NCI-H146 (cell line): ENCODE measurements around the gene ASAP2.
A peak's percentile ranks its signal among the peaks of the same experiment; 100 is the strongest.

Source experiments
- DNase-seq: peaks from one replicate; lab custom pipeline; 2025; lab: John Stamatoyannopoulos, UW

Gene ASAP2

DNA sequence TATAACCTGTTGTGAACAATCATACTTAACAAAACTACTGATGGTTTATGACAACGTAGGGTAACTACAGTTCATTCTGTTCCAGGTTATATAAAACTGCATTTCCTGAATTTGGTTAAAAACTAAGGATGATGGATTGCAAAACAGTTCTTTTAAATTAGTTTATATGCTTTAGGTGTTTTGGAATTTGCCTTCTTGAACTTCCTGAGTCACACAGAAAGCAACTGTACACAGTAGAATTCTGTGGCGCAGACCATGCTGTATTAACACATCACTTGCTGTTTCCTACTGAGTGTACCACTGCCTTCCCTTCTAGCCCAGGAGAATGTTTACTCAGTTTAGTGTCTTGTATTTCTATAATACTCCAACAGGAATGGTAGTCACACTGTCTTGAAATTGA is 197.3 kb downstream of the ASAP2 start:
- DNase-seq = no peak

DNA sequence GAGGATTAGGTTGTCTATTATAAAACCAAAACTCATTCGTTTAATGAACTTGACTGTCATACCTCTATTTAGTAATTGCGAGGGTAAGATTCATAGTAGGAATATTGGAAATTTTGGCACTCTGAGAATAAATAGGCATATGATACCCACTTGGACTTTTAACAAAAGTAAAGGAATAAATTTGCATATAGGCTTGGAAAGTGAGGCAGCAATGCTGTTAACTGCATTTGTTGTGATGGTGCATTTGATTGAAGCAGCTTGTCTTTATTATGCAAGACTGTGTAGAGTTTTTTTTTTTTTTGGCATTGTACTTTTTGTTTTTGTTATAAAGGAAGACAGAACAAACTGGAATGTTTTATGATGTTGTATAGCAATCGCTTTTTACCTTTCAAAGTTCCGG is 197.8 kb downstream of the ASAP2 start:
- DNase-seq = no peak

GRCh38 chr2:9405636-9406035 is 199.0 kb downstream of the ASAP2 start:
- no peak for DNase-seq

DNA sequence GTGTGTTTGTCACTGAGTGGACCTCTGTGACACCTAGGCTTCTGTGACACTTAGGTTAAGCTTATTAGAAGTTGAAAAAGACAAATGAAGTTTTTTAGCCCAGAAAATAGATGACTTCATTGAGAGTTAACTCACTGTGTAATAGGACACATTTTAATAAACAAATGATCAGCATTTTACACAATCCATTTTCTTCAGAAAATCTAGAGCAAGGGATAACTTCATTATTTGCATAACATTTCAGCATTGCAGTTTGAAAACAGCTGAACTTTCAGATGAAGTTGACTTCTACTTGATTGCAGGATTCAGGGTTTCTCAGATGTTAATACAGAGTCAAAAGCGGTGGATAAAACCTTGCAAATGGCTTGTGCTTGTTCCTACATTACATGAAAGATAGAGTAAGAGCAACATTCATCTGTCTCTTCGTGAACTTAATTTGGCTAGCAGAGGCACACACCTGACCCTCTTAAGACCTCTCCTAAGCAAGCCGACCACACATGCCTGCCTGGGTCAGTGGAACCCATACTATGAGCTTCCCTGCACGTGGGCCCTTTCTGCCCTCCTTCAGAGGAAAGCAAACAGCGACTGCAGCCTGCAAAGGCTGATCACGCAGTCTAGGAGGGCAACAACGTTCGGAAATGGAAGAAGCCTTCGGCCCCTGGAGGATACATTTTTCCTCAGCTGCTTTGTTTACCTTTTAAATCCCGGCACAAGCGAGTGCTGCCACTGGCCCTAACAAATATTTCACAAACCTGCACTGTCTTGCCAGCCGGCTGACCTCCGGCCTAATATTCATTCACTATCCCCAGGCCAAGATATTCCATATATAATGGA is 200.1 kb downstream of the ASAP2 start:
- DNase-seq = no peak

DNA sequence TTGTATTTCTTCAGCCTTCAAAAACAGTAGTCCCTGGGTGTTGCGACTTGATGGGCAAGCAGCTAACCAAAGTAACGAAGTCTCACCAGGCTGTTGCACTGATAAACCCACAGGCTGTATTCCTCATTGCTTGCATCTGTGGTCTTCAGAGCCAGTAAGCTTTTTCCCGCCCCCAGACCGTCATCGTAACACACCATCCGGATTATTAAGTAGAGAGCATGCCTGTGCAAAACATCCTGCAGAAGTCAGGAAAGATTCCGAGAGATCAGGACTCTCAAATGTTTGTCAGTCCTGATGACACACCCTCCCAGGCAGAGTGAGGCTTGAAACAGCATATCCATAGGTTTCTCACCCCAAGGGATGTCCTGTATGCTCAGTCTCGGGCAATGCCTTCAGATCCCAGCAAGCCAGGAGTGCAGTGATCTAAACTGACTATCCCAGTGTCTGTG is 200.8 kb downstream of the ASAP2 start:
- DNase-seq = no peak

DNA sequence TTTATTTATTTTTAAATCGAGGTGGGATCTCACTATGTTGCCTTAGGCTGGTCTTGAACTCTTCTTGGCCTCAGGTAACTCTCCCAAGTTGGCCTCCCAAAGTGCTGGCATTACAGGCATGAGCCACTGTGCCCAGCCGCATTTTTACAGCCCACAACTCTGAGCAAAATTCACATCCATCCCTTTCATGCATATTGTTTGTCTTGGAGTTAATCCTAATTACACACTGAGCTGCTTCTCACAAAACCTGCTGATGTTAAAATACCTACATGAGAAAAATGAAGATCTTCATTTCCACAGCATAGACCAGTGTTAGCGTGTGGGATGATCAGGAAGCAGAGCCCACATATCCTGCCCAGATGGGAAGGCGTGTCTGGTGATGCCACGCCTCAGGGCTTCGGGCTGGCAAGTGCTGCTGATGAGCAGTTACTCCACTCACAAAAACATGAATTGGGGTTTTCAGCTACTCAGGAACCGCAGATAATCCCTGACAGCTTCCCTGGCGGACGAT is 202.1 kb downstream of the ASAP2 start:
- no peak for DNase-seq

GRCh38 chr2:9410108-9410507 is 203.5 kb downstream of the ASAP2 start:
- no peak for DNase-seq

DNA sequence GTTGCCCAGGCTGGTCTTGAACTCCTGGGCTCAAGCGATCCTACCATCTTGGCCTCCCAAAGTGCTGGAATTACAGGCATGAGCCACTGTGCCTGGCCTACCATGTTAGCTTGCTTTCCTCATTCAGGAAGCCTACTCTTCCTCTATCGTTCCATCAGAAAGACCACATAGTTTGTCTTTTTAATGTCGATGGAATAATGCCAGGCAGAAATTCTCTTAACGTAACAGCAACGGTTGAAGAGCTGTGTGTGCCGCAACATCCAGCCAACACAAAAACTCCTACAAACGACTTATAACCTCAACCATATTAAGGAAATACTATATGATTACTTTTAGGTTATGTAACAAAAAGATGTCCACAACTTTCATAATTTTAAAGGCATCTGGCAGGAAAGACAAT is 206.2 kb downstream of the ASAP2 start:
- no peak for DNase-seq

GRCh38 chr2:9415516-9416169 is 209.0 kb downstream of the ASAP2 start:
- DNase-seq = no peak

- no peak for DNase-seq
These were observed 209.8 kb downstream of the ASAP2 start for GRCh38 chr2:9416267-9416961.

GRCh38 chr2:9416962-9417316 is 210.3 kb downstream of the ASAP2 start:
- no peak for DNase-seq

GRCh38 chr2:9417725-9418124 is 211.1 kb downstream of the ASAP2 start:
- no peak for DNase-seq

DNA sequence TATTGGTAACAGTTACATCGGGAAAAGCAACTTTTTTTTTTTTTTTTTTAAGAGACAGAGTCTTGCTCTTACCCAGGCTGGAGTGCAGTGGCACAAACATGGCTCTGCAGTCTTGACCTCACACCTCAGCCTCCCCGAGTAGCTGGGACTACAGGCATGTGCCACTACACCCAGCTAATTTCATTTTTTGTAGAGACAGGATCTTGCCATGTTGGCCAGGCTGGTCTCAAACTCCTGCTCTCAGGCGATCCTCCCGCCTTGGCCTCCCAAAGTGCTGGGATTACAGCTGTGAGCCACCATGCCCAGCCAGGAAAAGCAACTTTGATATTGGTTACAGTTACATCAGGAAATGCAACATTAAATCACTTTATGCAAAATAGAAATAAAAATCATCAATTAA is 212.1 kb downstream of the ASAP2 start:
- no peak for DNase-seq

GRCh38 chr2:9419541-9419940 is 212.9 kb downstream of the ASAP2 start:
- DNase-seq = no peak

- DNase-seq = no peak
These were observed 213.9 kb downstream of the ASAP2 start for GRCh38 chr2:9420495-9420894.

- peak; percentile 71 for DNase-seq
These were observed 215.9 kb downstream of the ASAP2 start for GRCh38 chr2:9422321-9423099.

- DNase-seq = peak; percentile 99
These were observed 216.7 kb downstream of the ASAP2 start, which contains the start of the genes CPSF3 and ITGB1BP1 for GRCh38 chr2:9423100-9423921. Gene CPSF3, plus strand, starts transcription at chr2:9423654. Its CDS starts 120 bp downstream, at chr2:9423774. Gene ITGB1BP1, minus strand, starts transcription at chr2:9423528. Its CDS starts 4,831 bp downstream, at chr2:9418697.

GRCh38 chr2:9423922-9424272 is 217.3 kb downstream of the ASAP2 start:
- DNase-seq = peak; percentile 61

DNA sequence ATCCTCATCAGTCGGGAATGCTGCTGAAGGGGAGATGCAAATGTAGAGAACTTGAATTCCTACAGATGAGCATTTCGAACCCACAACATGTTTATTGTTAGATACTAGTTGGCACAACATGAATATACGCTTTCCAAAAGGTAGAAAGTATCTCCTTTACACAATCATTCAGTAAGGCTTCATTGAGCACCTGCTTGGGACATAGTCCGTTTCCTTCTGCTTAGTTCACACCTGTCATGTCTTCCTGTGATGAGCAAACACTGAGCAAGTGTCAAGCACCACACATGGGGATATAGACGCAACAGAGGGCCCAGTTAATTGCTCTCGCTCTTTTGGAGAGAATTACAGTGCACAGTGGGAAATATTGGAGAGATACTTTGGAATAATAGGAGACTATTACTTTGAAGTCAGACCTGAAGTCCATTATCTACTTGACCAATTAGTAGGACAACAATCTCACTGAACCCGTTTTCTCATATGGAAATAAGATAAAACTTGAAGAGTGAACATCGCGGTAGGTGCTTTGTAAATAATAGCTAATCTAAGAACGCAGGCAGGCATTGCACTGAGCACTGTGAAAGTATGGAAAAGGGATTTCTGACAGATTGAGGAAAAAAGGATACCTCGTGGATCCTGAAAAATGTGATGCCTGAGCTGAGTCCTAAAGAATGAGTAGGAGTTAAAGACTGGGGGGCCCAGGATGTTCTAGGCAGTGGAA is 218.0 kb downstream of the ASAP2 start:
- DNase-seq = peak; percentile 91

GRCh38 chr2:9428965-9429577 is 222.5 kb downstream of the ASAP2 start:
- no peak for DNase-seq
